GM19025 (cell line): ENCODE measurements around the gene DKKL1.
"Not testable (repeated sequence)": the region's sequence is repeated elsewhere in the genome, so short reads cannot be mapped to it uniquely, and the experiment has no call there.

Source experiments
- ATAC-seq: cut with Tn5 transposase; IDR thresholded peaks from one replicate; pipeline ENCODE4 v1.9.1; 2021; ENCODE audit warnings: mild to moderate bottlenecking, low read depth, moderate library complexity; ENCODE audit not compliant: unreplicated experiment

The DKKL1 gene

GRCh38 chr19:49363268-49364082 is at the start of gene DKKL1:
Gene DKKL1 (plus strand): TSS chr19:49363877. CDS start chr19:49363999, 122 bp downstream.
- ATAC-seq = no peak

- no peak for ATAC-seq
Measured at GRCh38 chr19:49315111-49315510, 48.6 kb upstream of the DKKL1 start.

GRCh38 chr19:49316284-49316683 is 47.4 kb upstream of the DKKL1 start:
- no peak for ATAC-seq

- ATAC-seq = no peak
Measured at GRCh38 chr19:49318296-49318695, 45.4 kb upstream of the DKKL1 start.

DNA sequence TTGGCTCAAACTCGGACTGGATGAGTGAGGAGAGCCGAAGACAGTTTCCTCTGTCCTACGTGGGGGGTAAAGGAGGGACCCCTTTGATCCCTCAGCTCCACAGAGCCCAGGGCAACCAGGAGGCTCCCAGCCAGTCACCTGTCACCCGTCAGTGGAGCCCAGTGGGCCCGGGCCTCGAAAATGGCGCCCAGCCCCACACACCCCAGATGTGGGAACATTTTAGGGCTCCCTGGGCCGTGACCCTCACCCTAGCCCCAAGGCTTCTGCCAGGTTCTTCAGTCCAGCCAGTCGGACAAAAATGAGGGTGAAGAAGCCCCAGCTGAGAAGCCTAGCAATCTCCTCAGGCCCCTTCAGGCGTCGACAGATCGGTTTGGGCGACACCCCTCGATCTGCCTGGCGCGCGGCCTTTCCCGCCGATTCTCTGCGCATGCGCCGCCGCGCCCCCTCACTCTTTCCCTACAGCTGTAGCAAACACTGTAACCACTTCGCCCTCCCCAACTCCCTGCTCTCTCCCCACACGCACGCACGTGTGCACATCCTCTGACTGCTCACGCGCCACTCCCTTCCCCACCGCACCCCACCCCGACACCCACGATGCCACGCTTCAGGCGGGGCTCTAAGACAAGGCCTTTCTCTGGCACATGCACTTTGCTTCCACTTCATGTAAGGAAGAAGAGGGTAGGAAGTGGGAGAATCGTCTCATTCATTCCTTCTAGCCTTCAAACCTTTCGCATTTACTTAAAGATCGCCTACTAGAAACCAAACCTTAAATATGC is 38.7 kb upstream of the DKKL1 start, which contains the start of gene SLC6A16:
Gene SLC6A16, minus strand, starts transcription at position 391 of the 776 bp plus-strand sequence. CDS start 13,844 bp downstream, outside the sequence.
- no peak for ATAC-seq

DNA sequence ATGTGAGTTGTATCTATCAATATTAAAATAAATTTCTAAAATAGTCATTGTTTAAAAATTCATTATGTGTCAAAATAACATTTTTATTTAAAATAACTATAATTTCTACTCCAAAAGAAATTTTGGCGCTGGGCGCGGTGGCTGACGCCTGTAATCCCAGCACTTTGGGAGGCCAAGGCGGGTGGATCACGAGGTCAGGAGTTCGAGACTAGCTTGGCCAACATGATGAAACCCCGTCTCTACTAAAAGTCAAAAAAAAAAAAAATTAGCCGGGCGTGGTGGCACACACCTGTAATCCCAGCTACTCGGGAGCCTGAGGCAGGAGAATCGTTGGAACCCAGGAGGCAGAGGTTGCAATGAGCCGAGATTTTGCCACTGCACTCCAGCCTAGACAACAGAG is 37.9 kb upstream of the DKKL1 start:
- not testable (repeated sequence) for ATAC-seq

DNA sequence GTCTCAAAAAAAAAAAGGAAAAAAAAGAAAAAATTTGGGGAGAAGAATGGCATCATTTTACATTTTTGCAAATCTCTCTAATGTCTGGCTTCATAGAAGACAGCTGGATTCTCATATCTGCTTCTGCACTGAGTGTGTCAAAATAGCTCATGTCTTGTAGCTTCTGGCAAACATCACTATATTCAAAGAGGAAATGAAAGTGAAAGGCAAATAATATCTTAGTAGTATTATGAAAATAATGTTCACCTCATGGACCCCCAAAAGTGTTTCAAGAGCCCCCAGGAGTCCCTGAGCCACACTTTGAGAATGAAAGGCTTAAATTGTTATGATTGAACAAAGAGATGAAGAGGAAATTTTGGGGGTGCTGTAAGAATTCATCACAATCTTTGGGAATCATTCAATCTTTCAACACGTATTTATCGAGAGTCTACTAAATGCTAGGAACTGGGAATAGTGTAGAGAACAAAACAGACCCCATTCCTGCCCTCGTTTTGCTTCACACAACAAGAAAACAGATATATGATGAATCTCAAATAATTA is 37.4 kb upstream of the DKKL1 start:
- no peak for ATAC-seq

DNA sequence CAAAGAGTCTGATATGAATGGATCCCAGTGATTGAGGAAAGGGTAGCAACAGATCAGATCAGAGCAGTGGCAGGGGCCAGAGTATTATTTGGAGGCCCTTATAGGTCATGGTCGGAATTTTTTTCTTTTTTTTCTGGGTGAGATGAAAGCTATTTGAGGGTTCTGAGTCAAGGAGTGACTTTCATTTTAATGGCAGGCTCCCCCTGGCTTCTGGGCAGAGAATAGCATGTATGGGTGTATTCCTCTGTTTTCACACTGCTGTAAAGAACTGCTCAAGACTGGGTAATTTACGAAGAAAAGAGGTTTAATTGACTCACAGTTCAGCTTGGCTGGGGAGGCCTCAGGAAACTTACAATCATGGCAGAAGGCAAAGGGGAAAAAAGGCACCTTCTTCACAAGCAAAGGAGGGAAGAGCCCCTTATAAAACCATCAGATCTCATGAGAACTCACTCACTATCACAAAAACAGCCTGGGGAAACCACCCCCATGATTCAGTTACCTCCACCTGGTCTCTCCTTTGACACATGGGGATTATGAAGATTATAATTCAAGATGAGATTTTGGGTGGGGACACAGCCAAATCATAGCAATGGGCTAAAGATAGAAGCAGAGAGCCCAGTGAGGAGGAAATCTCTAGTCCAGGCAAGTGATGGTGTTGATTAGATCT is 35.7 kb upstream of the DKKL1 start:
- no peak for ATAC-seq

DNA sequence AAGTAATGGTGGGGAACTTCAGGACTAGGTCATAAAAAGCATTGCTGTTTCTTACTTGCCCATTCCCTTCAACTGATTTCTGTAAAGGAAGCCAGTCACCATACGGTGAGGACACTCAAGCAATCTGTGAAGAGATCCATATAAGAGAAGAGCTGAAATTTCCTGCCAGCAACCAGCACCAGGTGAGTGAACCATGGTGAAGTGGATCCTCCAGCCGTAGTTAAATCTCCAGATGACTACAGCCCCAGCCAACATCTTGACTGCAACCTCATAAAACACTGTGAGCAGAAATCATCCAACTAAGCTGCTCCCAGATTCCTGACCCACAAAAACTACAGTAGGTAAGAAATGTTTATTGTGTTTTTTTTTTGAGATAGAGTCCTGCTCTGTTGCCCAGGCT is 34.9 kb upstream of the DKKL1 start:
- ATAC-seq = no peak

GRCh38 chr19:49331187-49331586 is 32.5 kb upstream of the DKKL1 start:
- not testable (repeated sequence) for ATAC-seq

DNA sequence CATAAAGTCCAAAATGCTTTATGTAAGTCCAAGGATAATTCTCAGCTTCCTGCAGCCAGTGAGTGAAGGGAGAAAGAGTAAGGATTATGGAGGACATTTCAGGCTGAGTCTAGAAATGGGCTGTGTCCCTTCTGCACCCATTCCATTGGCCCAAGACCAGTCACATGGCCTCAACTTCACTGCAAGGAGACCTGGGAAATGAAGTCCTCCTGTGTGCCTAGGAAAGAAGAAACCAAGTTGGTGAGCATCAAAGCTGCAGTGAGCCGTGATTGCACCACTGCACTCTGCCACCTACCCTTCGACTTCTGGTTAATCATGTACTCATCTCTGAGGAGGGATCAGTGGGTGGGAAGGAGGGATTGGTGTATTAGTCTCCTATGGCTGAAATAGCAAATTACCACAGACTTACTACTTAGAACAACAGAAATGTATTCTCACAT is 32.0 kb upstream of the DKKL1 start:
- ATAC-seq = peak; percentile 37

DNA sequence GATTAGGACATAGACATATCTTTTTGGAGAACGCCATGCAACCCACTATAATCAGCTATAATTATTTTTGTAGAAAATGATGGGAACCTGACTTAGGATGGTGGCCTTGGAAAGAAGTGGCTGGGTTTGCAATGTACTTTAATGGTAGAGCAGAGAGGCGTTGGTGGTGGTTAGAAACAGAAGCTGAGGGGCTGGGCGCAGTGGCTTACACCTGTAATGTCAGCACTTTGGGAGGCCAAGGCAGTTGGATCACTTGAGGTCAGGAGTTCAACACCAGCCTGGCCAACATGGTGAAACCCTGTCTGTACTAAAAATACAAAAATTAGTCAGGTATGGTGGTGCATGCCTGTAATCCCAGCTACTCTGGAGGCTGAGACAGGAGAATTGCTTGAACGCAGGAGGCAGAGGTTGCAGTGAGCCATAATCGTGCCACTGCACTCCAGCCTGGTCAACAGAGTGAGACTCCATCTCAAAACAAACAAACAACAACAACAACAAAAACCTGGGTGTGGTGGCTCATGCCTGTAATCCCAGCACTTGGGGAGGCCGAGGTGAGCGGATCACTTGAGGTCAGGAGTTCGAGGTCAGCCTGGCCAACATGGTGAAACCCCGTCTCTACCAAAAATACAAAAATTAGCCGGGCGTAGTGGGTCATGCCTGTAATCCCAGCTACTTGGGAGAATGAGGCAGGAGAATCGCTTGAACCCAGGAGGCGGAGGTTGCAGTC is 30.8 kb upstream of the DKKL1 start:
- ATAC-seq = not testable (repeated sequence)

GRCh38 chr19:49333418-49333805 is 30.3 kb upstream of the DKKL1 start:
- ATAC-seq = no peak

GRCh38 chr19:49333811-49334288 is 29.8 kb upstream of the DKKL1 start:
- peak; percentile 46 for ATAC-seq

DNA sequence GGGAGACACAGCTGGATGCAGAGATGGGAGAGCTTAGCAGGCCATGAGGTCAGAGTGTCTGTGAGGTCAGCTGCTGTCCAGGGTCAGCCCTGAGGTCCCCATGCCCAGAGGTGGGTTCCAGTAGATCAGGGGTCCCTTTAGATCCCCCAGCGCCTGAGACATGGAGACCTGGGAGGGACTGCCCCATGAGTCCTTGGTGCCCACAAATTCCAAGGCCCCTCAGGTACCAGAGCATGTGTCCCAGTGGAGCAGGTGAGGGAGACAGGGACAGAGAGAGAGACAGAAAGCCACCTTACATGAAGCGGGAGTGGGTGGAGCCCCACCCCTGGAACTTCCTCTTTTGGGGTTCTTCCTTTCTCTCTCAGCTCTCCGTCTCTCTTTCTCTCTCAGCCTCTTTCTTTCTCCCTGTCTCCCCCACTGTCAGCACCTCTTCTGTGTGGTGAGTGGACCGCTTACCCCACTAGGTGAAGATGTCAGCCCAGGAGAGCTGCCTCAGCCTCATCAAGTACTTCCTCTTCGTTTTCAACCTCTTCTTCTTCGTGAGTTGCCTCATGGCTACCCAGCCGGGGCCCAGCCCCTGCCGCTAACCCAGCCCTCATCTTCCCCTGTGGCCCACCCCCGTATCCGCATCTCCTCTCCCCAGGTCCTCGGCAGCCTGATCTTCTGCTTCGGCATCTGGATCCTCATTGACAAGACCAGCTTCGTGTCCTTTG is 28.4 kb upstream of the DKKL1 start, which contains the start of gene CD37:
Gene CD37, plus strand, starts transcription at position 336 of the 713 bp plus-strand sequence. Its CDS starts 135 bp downstream, at position 471.
- ATAC-seq = no peak

DNA sequence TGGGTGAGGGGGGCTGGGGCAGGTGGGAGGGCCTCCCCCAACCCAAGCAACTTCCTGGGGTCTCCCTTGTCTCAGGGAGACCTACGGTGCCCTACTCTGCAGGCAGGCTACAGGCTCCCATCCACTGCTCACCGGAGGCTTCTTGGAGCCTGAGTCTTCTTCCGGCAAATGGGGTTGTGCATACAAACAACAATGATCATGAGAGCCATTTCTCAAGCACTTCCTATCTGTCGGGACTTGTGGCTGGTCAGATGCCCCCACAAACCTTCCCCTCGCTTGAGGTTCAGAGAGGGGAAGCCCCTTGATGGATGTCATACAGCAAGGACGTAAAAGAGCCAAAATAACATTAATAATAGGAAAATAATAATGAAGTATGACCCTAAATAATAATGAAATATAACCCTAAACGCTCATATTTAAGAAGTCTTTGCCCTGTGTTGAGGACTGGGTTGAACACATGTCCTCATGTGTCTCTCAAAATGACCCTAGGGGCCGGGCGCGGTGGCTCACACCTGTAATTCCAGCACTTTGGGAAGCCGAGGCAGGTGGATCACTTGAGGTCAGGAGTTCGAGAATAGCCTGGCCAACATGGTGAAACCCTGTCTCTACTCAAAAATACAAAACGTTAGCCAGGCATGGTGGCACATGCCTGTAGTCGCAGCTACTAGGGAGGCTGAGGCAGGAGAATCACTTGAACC is 27.7 kb upstream of the DKKL1 start:
- ATAC-seq = no peak

DNA sequence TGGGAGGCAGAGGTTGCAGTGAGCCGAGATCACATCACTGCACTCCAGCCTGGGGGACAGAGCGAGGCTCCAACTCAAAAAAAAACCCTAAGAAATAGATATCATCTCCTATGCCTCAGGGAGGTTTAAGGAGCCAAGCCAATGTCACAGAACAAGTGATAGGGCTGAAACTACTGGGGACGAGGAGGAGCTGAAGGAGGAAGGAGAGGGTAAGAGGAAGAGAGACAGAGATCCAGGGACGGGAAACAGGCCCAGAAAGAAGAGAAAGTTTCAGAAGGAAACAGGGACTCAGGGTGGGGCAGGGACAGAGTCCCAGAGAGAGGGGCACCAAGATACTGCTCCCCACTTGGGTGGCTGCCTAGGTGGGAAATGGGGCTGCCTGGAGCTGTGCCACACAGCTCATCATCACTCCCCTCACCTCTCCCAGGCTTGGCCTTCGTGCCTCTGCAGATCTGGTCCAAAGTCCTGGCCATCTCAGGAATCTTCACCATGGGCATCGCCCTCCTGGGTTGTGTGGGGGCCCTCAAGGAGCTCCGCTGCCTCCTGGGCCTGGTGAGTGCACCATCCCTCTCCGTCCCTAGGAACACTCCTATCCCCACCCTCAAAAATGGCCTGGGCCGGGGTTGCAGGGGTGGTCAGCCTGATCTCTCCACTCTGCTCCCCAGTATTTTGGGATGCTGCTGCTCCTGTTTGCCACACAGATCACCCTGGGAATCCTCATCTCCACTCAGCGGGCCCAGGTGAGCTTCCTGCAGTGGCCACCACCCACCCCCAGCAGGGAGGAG is 27.0 kb upstream of the DKKL1 start:
- no peak for ATAC-seq
